ENCODE results near the gene FMO5.

GRCh38 chr1:147185432-147185831 is 39.7 kb downstream of the FMO5 start:
- no peak for TF ChIP-seq CTCF (IDR thresholded peaks at IDR 0.05)
- no peak for TF ChIP-seq POLR2A (IDR thresholded peaks at IDR 0.05)

Measured in adrenal gland (tissue), 5 donors.